Body of pancreas (tissue), 4 donors: ENCODE data around the gene MASP1. TPM values are rescaled to one million over a fixed set of nuclear protein-coding genes. Genes with fewer than 3 reads are reported as not detected.
"Not testable (repeated sequence)": the region's sequence is repeated elsewhere in the genome, so short reads cannot be mapped to it uniquely, and the experiment has no call there.

Experiments
- ATAC-seq: fragments of 150-250 bp; one replicate; pipeline ENCODE4 v1.9.1; 2016
- DNase-seq, 4 donors: peaks; one replicate each; pipeline ENCODE4 v3.0.0-alpha.2; 2019
- H3K27ac ChIP-seq, 4 donors: fragments of 200-600 bp; sonication (generic); 1 replicate in 3 of 4; 2 replicates in 1 of 4; pipeline versions ENCODE4 v1.5.1 to v1.6.1; 2016 to 2019; ENCODE audit warnings: mild to moderate bottlenecking in 1 of 4, mixed read lengths in 1 of 4, moderate library complexity in 1 of 4
- H3K27me3 ChIP-seq, 2 donors: fragments of 200-600 bp; sonication (generic); one replicate each; pipeline ENCODE4 v1.6.0; 2016; ENCODE audit warnings: mild to moderate bottlenecking in 1 of 2
- H3K36me3 ChIP-seq, 2 donors: fragments of 200-600 bp; sonication (generic); replicated peaks in 1 of 2; 2 replicates each; pipeline ENCODE4 v1.5.1; 2016; ENCODE audit warnings: low read depth in 2 of 2; ENCODE audit not compliant: insufficient read depth in 1 of 2
- H3K4me1 ChIP-seq: fragments of 200-600 bp; sonication (generic); one replicate; pipeline ENCODE4 v1.6.0; 2016
- H3K4me3 ChIP-seq, 2 donors: fragments of 200-600 bp; sonication (generic); 1 replicate in 1 of 2; 2 replicates in 1 of 2; pipeline ENCODE4 v1.5.1; 2016 to 2019
- H3K9me3 ChIP-seq, 3 donors: fragments of 200-600 bp; sonication (generic); 1 replicate in 2 of 3; 2 replicates in 1 of 3; pipeline ENCODE4 v1.5.1; 2016
- CTCF ChIP-seq, 7 experiments: fragments of 450-650 bp in 4 of 7; fragments of 200-600 bp in 3 of 7; sonication (generic) in 3 of 7; IDR thresholded peaks; one replicate each; pipeline ENCODE4 v1.5.1; 2016 to 2019; ENCODE audit warnings: antibody characterized with exemption in 7 of 7
- POLR2A ChIP-seq, 3 donors: fragments of 450-650 bp; IDR thresholded peaks; one replicate each; pipeline ENCODE4 v1.6.1; 2016; ENCODE audit warnings: antibody characterized with exemption in 3 of 3, mild to moderate bottlenecking in 2 of 3
- WGBS, 2 donors: methylation state at CpG; one replicate each; pipeline ENCODE4 v1.1.5; 2017; 5-methylcytosine and 5-hydroxymethylcytosine counted together
- intact Hi-C: fragments of 100-400 bp; cut with DNase I; formaldehyde crosslinking; loops from one replicate; pipeline ENCODE4 v1.15.1; 2023
- total RNA-seq, 2 donors: library from RNA; depleted of rRNA; stranded (reverse); fragments of >200 nt; gene quantifications; one replicate each; pipeline ENCODE4 v1.1.0, GENCODE V29; 2016

The MASP1 gene
- total RNA-seq, 2 donors from 2014 or later: 2.3 TPM; not detected in 1

- ATAC-seq (no peak), DNase-seq (no peak)
- no peak for TF ChIP-seq CTCF (IDR thresholded peaks at IDR 0.05)
- TF ChIP-seq POLR2A (IDR thresholded peaks at IDR 0.05): no peak
- intact Hi-C loops: no loop called here
- Histone ChIP-seq H3K4me3 (no peak overlapping the region), H3K27me3 (no peaks in the 10 kb centered on the region), H3K9me3 (no peaks in the 10 kb centered on the region), H3K27ac (no peak overlapping the region), H3K4me1 (no peaks in the 10 kb centered on the region), H3K36me3 (no peaks in the 10 kb centered on the region)
- 57 to 59% methylated on average over 3 to 4 of the region's 4 CpGs for WGBS, 2 donors
Measured at GRCh38 chr3:187242900-187243299, 48.6 kb downstream of the MASP1 start.

- H3K4me1 ChIP-seq: no peaks in the 10 kb centered on the region
Measured at GRCh38 chr3:187242435-187242834, 49.1 kb downstream of the MASP1 start.

GRCh38 chr3:187238835-187239234 is 52.7 kb downstream of the MASP1 start:
- H3K27me3 ChIP-seq, H3K27ac ChIP-seq, H3K36me3 ChIP-seq, DNase-seq, H3K9me3 ChIP-seq, H3K4me3 ChIP-seq, ATAC-seq, intact Hi-C loops, H3K4me1 ChIP-seq: not testable (repeated sequence)
- 90 to 96% methylated on average over 4 of the region's 4 CpGs for WGBS, 2 donors

More at GRCh38 chr3:187242435-187242834, 49.1 kb downstream of the MASP1 start:
- DNase-seq (no peak), ATAC-seq (no peak)
- H3K27ac ChIP-seq: no peak overlapping the region
- no peaks in the 10 kb centered on the region for H3K9me3 ChIP-seq
- WGBS, 2 donors: 63 to 84% methylated on average over 5 of the region's 5 CpGs
- H3K27me3 ChIP-seq: no peaks in the 10 kb centered on the region
- no peak overlapping the region for H3K4me3 ChIP-seq
- intact Hi-C loops: no loop called here
- no peaks in the 10 kb centered on the region for H3K36me3 ChIP-seq
- TF ChIP-seq CTCF (IDR thresholded peaks at IDR 0.05): no peak
- TF ChIP-seq POLR2A (IDR thresholded peaks at IDR 0.05): no peak

GRCh38 chr3:187238239-187238638 is 53.3 kb downstream of the MASP1 start:
- Histone ChIP-seq H3K36me3 (no peaks in the 10 kb centered on the region), H3K27me3 (no peaks in the 10 kb centered on the region), H3K4me3 (no peak overlapping the region), H3K4me1 (no peaks in the 10 kb centered on the region), H3K27ac (no peak overlapping the region), H3K9me3 (no peaks in the 10 kb centered on the region)
- TF ChIP-seq POLR2A (IDR thresholded peaks at IDR 0.05) (no peak), CTCF (IDR thresholded peaks at IDR 0.05) (no peak)
- WGBS, 2 donors: 36 to 61% methylated on average over 1 of the region's 1 CpG
- ATAC-seq: no peak
- no peak for DNase-seq
- intact Hi-C loops: no loop called here

GRCh38 chr3:187237741-187238140 is 53.8 kb downstream of the MASP1 start:
- Histone ChIP-seq H3K27me3 (no peaks in the 10 kb centered on the region), H3K27ac (no peak overlapping the region), H3K4me3 (no peak overlapping the region), H3K9me3 (no peaks in the 10 kb centered on the region), H3K4me1 (no peaks in the 10 kb centered on the region), H3K36me3 (no peaks in the 10 kb centered on the region)
- intact Hi-C loops: no loop called here
- no peak for ATAC-seq
- TF ChIP-seq CTCF (IDR thresholded peaks at IDR 0.05) (no peak), POLR2A (IDR thresholded peaks at IDR 0.05) (no peak)
- DNase-seq: no peak
